ENCODE data around the gene MALSU1.
"Not testable (repeated sequence)": the region's sequence is repeated elsewhere in the genome, so short reads cannot be mapped to it uniquely, and the experiment has no call there.

Gene MALSU1

DNA sequence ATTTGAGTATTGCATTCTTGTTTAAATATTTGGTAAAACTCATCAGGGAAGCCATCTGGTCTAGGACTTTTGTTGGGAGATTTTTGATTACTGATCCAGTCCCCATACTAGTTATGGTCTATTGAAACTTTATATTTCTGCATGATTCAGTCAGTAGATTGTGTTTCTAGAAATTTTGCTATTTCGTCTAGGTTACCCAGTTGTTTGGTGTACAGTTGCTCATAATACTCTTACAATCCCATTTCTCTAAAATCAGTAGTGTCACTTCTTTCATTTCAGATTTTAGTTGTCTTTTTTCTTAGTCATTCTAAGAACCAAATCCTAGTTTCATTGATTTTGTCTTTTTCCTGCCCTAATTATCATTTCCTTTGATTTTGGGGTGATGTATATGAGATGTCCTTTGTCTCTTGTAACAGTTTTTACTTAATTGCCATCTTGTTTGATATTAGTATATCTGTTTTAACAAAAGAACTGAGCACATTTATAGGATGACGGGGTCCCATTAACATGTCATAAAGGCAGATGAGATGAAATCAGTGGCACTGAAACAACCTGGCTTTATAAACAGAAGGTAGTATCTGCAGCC, 7.9 kb downstream of the MALSU1 start:
- H3K79me2 ChIP-seq (ENCODE audit: control insufficient read depth, low read length), result peaks cover 73% of the 10 kb centered on the region
- no peaks in the 10 kb centered on the region for H3K27me3 ChIP-seq (ENCODE audit: control insufficient read depth, low read length)
- no peak overlapping the region for H3K4me2 ChIP-seq (ENCODE audit: low read length)
- no peaks in the 10 kb centered on the region for H4K20me1 ChIP-seq (ENCODE audit: control insufficient read depth, insufficient read depth, low read depth, low read length)
- no peak overlapping the region for H3K27ac ChIP-seq (ENCODE audit: low read depth, low read length)
- no peaks in the 10 kb centered on the region for H3K9me2 ChIP-seq (replicated peaks; ENCODE audit: control insufficient read depth, low read length)
- H3K36me3 ChIP-seq (ENCODE audit: control insufficient read depth, low read length), result peaks cover 86% of the 10 kb centered on the region
- H3K4me1 ChIP-seq (ENCODE audit: control insufficient read depth, low read length), result peaks cover 10% of the 10 kb centered on the region; the same call in 1 of the 2 replicates
- TF ChIP-seq, protein P1, sequence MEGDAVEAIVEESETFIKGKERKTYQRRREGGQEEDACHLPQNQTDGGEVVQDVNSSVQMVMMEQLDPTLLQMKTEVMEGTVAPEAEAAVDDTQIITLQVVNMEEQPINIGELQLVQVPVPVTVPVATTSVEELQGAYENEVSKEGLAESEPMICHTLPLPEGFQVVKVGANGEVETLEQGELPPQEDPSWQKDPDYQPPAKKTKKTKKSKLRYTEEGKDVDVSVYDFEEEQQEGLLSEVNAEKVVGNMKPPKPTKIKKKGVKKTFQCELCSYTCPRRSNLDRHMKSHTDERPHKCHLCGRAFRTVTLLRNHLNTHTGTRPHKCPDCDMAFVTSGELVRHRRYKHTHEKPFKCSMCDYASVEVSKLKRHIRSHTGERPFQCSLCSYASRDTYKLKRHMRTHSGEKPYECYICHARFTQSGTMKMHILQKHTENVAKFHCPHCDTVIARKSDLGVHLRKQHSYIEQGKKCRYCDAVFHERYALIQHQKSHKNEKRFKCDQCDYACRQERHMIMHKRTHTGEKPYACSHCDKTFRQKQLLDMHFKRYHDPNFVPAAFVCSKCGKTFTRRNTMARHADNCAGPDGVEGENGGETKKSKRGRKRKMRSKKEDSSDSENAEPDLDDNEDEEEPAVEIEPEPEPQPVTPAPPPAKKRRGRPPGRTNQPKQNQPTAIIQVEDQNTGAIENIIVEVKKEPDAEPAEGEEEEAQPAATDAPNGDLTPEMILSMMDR (IDR thresholded peaks at IDR 0.05; ENCODE audit: low read depth, low read length, poor library complexity, severe bottlenecking), result no peak
- TF ChIP-seq EZH2phosphoT487 (IDR thresholded peaks at IDR 0.05; ENCODE audit: borderline replicate concordance, low read length), result no peak
- H3F3A ChIP-seq (ENCODE audit: control insufficient read depth, insufficient read depth), result peaks cover 28% of the 10 kb centered on the region
- no peak overlapping the region for H3K4me3 ChIP-seq (ENCODE audit: low read length)
- no peaks in the 10 kb centered on the region for H3K9me3 ChIP-seq (ENCODE audit: control insufficient read depth, insufficient read depth, low read length)

DNA sequence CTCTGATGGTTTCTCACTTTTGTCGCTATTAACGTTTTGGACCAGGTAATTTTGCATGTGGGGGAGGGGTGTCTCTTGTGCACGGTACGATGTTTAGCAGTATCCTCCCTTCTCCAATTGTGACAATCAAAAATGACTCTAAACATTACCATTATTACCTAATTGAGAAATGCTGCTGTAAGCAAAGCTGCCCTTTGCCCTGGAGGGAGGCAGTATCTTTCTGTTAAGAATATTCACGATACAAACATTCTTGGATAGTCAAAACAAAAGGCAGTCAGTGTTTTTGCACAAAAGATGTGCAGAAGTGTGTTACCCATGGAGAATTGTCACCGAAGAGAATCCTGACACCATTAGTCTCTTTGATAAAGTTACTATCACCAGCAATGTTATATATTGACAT, 9.6 kb downstream of the MALSU1 start:
- H3K9me3 ChIP-seq (ENCODE audit: control insufficient read depth, insufficient read depth, low read length), result no peaks in the 10 kb centered on the region
- H3K4me3 ChIP-seq (ENCODE audit: low read length), result no peak overlapping the region
- H3K4me1 ChIP-seq (ENCODE audit: control insufficient read depth, low read length), result peaks cover 7% of the 10 kb centered on the region; the same call in 1 of the 2 replicates
- TF ChIP-seq EZH2phosphoT487 (IDR thresholded peaks at IDR 0.05; ENCODE audit: borderline replicate concordance, low read length), result no peak
- TF ChIP-seq, protein P1 (IDR thresholded peaks at IDR 0.05; ENCODE audit: low read depth, low read length, poor library complexity, severe bottlenecking), result no peak
- H3K79me2 ChIP-seq (ENCODE audit: control insufficient read depth, low read length), result peaks cover 56% of the 10 kb centered on the region
- no peak overlapping the region for H3K4me2 ChIP-seq (ENCODE audit: low read length)
- H3K36me3 ChIP-seq (ENCODE audit: control insufficient read depth, low read length), result peaks cover 90% of the 10 kb centered on the region
- no peaks in the 10 kb centered on the region for H3K27me3 ChIP-seq (ENCODE audit: control insufficient read depth, low read length)
- H3F3A ChIP-seq (ENCODE audit: control insufficient read depth, insufficient read depth), result peaks cover 31% of the 10 kb centered on the region
- H4K20me1 ChIP-seq (ENCODE audit: control insufficient read depth, insufficient read depth, low read depth, low read length), result no peaks in the 10 kb centered on the region
- H3K27ac ChIP-seq (ENCODE audit: low read depth, low read length), result no peak overlapping the region
- H3K9me2 ChIP-seq (replicated peaks; ENCODE audit: control insufficient read depth, low read length), result no peaks in the 10 kb centered on the region

DNA sequence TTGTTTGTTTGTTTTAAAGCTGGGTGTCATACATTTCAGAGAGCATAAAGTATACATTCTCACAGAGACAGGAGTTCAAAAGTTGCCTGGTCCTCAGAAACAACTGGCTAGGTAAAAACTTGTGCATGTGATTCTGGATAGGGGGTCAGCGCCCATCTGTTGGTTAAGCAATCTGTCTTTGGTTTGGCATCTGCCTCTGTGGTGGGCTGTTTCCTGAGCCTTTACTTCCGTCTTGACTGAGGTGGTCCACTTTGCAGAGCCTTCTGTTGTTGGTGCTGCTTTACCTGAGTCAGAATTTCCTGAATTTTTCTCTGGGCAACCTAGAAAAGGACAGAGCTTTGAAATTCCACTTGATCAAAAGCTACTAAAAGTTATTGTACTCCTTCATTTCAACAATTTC, 13.0 kb downstream of the MALSU1 start:
- H3K79me2 ChIP-seq (ENCODE audit: control insufficient read depth, low read length), result peaks cover 22% of the 10 kb centered on the region
- H3K4me3 ChIP-seq (ENCODE audit: low read length); H3K9me2 ChIP-seq (replicated peaks; ENCODE audit: control insufficient read depth, low read length); H3K27me3 ChIP-seq (ENCODE audit: control insufficient read depth, low read length); H3K27ac ChIP-seq (ENCODE audit: low read depth, low read length); H4K20me1 ChIP-seq (ENCODE audit: control insufficient read depth, insufficient read depth, low read depth, low read length); H3K9me3 ChIP-seq (ENCODE audit: control insufficient read depth, insufficient read depth, low read length); H3K4me1 ChIP-seq (ENCODE audit: control insufficient read depth, low read length); H3K4me2 ChIP-seq (ENCODE audit: low read length): not testable (repeated sequence)
- peaks cover 96% of the 10 kb centered on the region for H3K36me3 ChIP-seq (ENCODE audit: control insufficient read depth, low read length)
- peaks cover 21% of the 10 kb centered on the region for H3F3A ChIP-seq (ENCODE audit: control insufficient read depth, insufficient read depth)

- no peaks in the 10 kb centered on the region for H3K4me1 ChIP-seq (ENCODE audit: control insufficient read depth, low read length)
- TF ChIP-seq EZH2phosphoT487 (IDR thresholded peaks at IDR 0.05; ENCODE audit: borderline replicate concordance, low read length), result no peak
- TF ChIP-seq, protein P1 (IDR thresholded peaks at IDR 0.05; ENCODE audit: low read depth, low read length, poor library complexity, severe bottlenecking), result no peak
- H4K20me1 ChIP-seq (ENCODE audit: control insufficient read depth, insufficient read depth, low read depth, low read length), result no peaks in the 10 kb centered on the region
- H3K27me3 ChIP-seq (ENCODE audit: control insufficient read depth, low read length), result no peaks in the 10 kb centered on the region
- no peak overlapping the region for H3K4me2 ChIP-seq (ENCODE audit: low read length)
- no peaks in the 10 kb centered on the region for H3K79me2 ChIP-seq (ENCODE audit: control insufficient read depth, low read length)
- no peak overlapping the region for H3K4me3 ChIP-seq (ENCODE audit: low read length)
- H3K27ac ChIP-seq (ENCODE audit: low read depth, low read length), result no peak overlapping the region
- no peaks in the 10 kb centered on the region for H3K9me3 ChIP-seq (ENCODE audit: control insufficient read depth, insufficient read depth, low read length)
- H3F3A ChIP-seq (ENCODE audit: control insufficient read depth, insufficient read depth), result peaks cover 18% of the 10 kb centered on the region; the same call in 1 of the 2 replicates
- H3K36me3 ChIP-seq (ENCODE audit: control insufficient read depth, low read length), result peaks cover 96% of the 10 kb centered on the region
- H3K9me2 ChIP-seq (replicated peaks; ENCODE audit: control insufficient read depth, low read length), result no peaks in the 10 kb centered on the region
Measured at GRCh38 chr7:23315366-23315765, 16.2 kb downstream of the MALSU1 start.

Measured in DOHH2 (cell line).